Endothelial cell of umbilical vein (primary cell): ENCODE results near the gene MPDZ.

Experiments used
- EZH2 ChIP-seq: IDR thresholded peaks from 2 replicates; pipeline ENCODE4 v1.6.1; 2012; ENCODE audit warnings: borderline replicate concordance, low read depth, mild to moderate bottlenecking, moderate library complexity, low read length, inconsistent platforms; ENCODE audit not compliant: severe bottlenecking
- FOS ChIP-seq: IDR thresholded peaks from 2 replicates; pipeline ENCODE4 v1.6.1; 2011; ENCODE audit warnings: mild to moderate bottlenecking, low read length, moderate library complexity, borderline replicate concordance; ENCODE audit not compliant: insufficient read depth
- GATA2 ChIP-seq: IDR thresholded peaks from 2 replicates; pipeline ENCODE4 v1.7.0; 2011; ENCODE audit warnings: low read depth, mild to moderate bottlenecking, moderate library complexity, mixed read lengths, low read length; ENCODE audit not compliant: insufficient read length, insufficient read depth
- JUN ChIP-seq: IDR thresholded peaks from 2 replicates; pipeline ENCODE4 v1.6.1; 2011; ENCODE audit warnings: borderline replicate concordance, low read depth; ENCODE audit not compliant: insufficient read length, insufficient read depth
- MYC ChIP-seq: IDR thresholded peaks from one replicate; pipeline ENCODE4 v1.6.1; 2011; ENCODE audit warnings: mild to moderate bottlenecking, low read depth, low read length
- POLR2A ChIP-seq: IDR thresholded peaks from 2 replicates; pipeline ENCODE4 v1.6.1; 2012; ENCODE audit warnings: low read depth, mild to moderate bottlenecking, control low read depth, low read length
- POLR2AphosphoS5 ChIP-seq: IDR thresholded peaks from 2 replicates; pipeline ENCODE4 v1.6.1; 2012; ENCODE audit warnings: low read depth, mild to moderate bottlenecking, control low read depth, low read length, moderate library complexity; ENCODE audit not compliant: insufficient read depth
- TF ChIP-seq, protein P1 (sequence below), 2 donors: IDR thresholded peaks; 1 replicate in 1 of 2; 2 replicates in 1 of 2; pipeline ENCODE4 v1.5.1; 2011; ENCODE audit warnings: low read length in 2 of 2, mild to moderate bottlenecking in 2 of 2, moderate library complexity in 2 of 2, control low read depth in 1 of 2, inconsistent platforms in 1 of 2, low read depth in 1 of 2; ENCODE audit not compliant: insufficient read depth in 1 of 2; ENCODE audit errors: extremely low read depth in 1 of 2
- TF ChIP-seq, protein P2 (sequence below): IDR thresholded peaks from 2 replicates; pipeline ENCODE4 v1.6.1; 2011; ENCODE audit not compliant: insufficient read depth, insufficient read length

DNA sequence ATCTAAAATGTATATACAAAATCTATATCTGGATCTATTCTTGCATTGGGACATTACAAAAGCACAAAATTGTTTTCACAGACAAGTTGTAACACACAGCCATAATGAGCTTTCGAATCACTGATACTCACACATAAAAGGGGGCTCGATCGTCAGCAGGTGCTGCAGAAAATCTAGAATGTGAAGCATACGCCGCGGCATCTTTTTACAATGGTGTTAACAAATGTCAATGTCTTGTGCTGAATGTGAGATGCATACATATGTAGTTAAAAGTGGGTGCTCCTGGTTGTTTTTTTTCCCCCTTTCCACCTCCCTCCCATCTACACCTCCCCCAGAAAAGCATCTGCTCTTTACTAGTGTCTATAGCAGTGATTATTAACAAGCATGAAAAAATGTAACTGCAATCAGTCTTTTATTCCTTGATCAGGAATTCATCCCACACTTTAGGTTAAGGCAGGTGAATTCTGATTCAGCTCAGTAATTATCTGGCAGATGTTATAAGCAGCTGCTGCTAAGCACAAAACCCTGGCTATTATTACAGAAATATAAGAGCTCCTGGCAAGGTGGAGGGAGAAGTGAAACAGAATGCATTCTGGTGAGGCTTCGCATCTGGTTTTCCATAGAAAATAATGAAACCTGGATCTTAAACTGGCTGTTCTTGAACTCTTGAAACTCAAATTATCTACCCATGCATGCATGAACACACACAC is 114.1 kb downstream of the MPDZ start:
- TF ChIP-seq POLR2AphosphoS5 = no peak
- TF ChIP-seq, protein P1, sequence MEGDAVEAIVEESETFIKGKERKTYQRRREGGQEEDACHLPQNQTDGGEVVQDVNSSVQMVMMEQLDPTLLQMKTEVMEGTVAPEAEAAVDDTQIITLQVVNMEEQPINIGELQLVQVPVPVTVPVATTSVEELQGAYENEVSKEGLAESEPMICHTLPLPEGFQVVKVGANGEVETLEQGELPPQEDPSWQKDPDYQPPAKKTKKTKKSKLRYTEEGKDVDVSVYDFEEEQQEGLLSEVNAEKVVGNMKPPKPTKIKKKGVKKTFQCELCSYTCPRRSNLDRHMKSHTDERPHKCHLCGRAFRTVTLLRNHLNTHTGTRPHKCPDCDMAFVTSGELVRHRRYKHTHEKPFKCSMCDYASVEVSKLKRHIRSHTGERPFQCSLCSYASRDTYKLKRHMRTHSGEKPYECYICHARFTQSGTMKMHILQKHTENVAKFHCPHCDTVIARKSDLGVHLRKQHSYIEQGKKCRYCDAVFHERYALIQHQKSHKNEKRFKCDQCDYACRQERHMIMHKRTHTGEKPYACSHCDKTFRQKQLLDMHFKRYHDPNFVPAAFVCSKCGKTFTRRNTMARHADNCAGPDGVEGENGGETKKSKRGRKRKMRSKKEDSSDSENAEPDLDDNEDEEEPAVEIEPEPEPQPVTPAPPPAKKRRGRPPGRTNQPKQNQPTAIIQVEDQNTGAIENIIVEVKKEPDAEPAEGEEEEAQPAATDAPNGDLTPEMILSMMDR (IDR thresholded peaks at IDR 0.05; ENCODE audit: extremely low read depth in 1 of 2, insufficient read depth in 1 of 2, low read depth in 1 of 2, low read length in 2 of 2) = no peak
- TF ChIP-seq MYC = no peak
- TF ChIP-seq EZH2 = no peak
- no peak for TF ChIP-seq FOS
- no peak for TF ChIP-seq POLR2A
- TF ChIP-seq GATA2 = no peak
- TF ChIP-seq, protein P2, sequence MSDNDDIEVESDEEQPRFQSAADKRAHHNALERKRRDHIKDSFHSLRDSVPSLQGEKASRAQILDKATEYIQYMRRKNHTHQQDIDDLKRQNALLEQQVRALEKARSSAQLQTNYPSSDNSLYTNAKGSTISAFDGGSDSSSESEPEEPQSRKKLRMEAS = no peak
- TF ChIP-seq JUN = no peak
